ENCODE results near the gene S1PR4.

S1PR4 gene

GRCh38 chr19:3188627-3189596, 10.3 kb downstream of the S1PR4 start:
- peaks cover 27% of the 10 kb centered on the region; the same call in 1 of the 2 replicates for H4K20me1 ChIP-seq (ENCODE audit: control insufficient read depth, insufficient read depth, low read depth, low read length)
- no peaks in the 10 kb centered on the region for H3K27me3 ChIP-seq (ENCODE audit: control insufficient read depth, low read length)
- H3K9me3 ChIP-seq (ENCODE audit: control insufficient read depth, insufficient read depth, low read length): no peaks in the 10 kb centered on the region
- no peak overlapping the region; the same call in 1 of the 2 replicates for H3K4me2 ChIP-seq (ENCODE audit: low read length)
- H3K4me3 ChIP-seq (ENCODE audit: low read length): no peak overlapping the region
- H3K27ac ChIP-seq (ENCODE audit: low read depth, low read length): no peak overlapping the region
- no peaks in the 10 kb centered on the region for H3F3A ChIP-seq (ENCODE audit: control insufficient read depth, insufficient read depth)
- H3K9me2 ChIP-seq (replicated peaks; ENCODE audit: control insufficient read depth, low read length): no peaks in the 10 kb centered on the region
- H3K79me2 ChIP-seq (ENCODE audit: control insufficient read depth, low read length): peaks cover 79% of the 10 kb centered on the region
- TF ChIP-seq EZH2phosphoT487 (IDR thresholded peaks at IDR 0.05; ENCODE audit: borderline replicate concordance, low read length): no peak
- TF ChIP-seq, protein P1, sequence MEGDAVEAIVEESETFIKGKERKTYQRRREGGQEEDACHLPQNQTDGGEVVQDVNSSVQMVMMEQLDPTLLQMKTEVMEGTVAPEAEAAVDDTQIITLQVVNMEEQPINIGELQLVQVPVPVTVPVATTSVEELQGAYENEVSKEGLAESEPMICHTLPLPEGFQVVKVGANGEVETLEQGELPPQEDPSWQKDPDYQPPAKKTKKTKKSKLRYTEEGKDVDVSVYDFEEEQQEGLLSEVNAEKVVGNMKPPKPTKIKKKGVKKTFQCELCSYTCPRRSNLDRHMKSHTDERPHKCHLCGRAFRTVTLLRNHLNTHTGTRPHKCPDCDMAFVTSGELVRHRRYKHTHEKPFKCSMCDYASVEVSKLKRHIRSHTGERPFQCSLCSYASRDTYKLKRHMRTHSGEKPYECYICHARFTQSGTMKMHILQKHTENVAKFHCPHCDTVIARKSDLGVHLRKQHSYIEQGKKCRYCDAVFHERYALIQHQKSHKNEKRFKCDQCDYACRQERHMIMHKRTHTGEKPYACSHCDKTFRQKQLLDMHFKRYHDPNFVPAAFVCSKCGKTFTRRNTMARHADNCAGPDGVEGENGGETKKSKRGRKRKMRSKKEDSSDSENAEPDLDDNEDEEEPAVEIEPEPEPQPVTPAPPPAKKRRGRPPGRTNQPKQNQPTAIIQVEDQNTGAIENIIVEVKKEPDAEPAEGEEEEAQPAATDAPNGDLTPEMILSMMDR (IDR thresholded peaks at IDR 0.05; ENCODE audit: low read depth, low read length, poor library complexity, severe bottlenecking): no peak
- peaks cover 38% of the 10 kb centered on the region for H3K36me3 ChIP-seq (ENCODE audit: control insufficient read depth, low read length)
- H3K4me1 ChIP-seq (ENCODE audit: control insufficient read depth, low read length): peaks cover 25% of the 10 kb centered on the region

GRCh38 chr19:3189702-3190469, 11.3 kb downstream of the S1PR4 start:
- no peaks in the 10 kb centered on the region for H3K9me3 ChIP-seq (ENCODE audit: control insufficient read depth, insufficient read depth, low read length)
- peaks cover 27% of the 10 kb centered on the region; the same call in 1 of the 2 replicates for H4K20me1 ChIP-seq (ENCODE audit: control insufficient read depth, insufficient read depth, low read depth, low read length)
- no peaks in the 10 kb centered on the region for H3K9me2 ChIP-seq (replicated peaks; ENCODE audit: control insufficient read depth, low read length)
- no peak for TF ChIP-seq EZH2phosphoT487 (IDR thresholded peaks at IDR 0.05; ENCODE audit: borderline replicate concordance, low read length)
- TF ChIP-seq, protein P1 (IDR thresholded peaks at IDR 0.05; ENCODE audit: low read depth, low read length, poor library complexity, severe bottlenecking): no peak
- no peak overlapping the region for H3K4me3 ChIP-seq (ENCODE audit: low read length)
- peaks cover 44% of the 10 kb centered on the region for H3K36me3 ChIP-seq (ENCODE audit: control insufficient read depth, low read length)
- H3K4me1 ChIP-seq (ENCODE audit: control insufficient read depth, low read length): peaks cover 18% of the 10 kb centered on the region
- peaks cover 83% of the 10 kb centered on the region for H3K79me2 ChIP-seq (ENCODE audit: control insufficient read depth, low read length)
- H3K4me2 ChIP-seq (ENCODE audit: low read length): no peak overlapping the region
- no peaks in the 10 kb centered on the region for H3K27me3 ChIP-seq (ENCODE audit: control insufficient read depth, low read length)
- H3K27ac ChIP-seq (ENCODE audit: low read depth, low read length): no peak overlapping the region
- H3F3A ChIP-seq (ENCODE audit: control insufficient read depth, insufficient read depth): no peaks in the 10 kb centered on the region

GRCh38 chr19:3190470-3190770, 11.9 kb downstream of the S1PR4 start:
- Histone ChIP-seq H3K27me3 (ENCODE audit: control insufficient read depth, low read length) (no peaks in the 10 kb centered on the region), H3K4me3 (ENCODE audit: low read length) (no peak overlapping the region), H3K4me1 (ENCODE audit: control insufficient read depth, low read length) (peaks cover 17% of the 10 kb centered on the region), H3K9me3 (ENCODE audit: control insufficient read depth, insufficient read depth, low read length) (no peaks in the 10 kb centered on the region), H3K36me3 (ENCODE audit: control insufficient read depth, low read length) (peaks cover 44% of the 10 kb centered on the region), H3K9me2 (replicated peaks; ENCODE audit: control insufficient read depth, low read length) (no peaks in the 10 kb centered on the region), H3K79me2 (ENCODE audit: control insufficient read depth, low read length) (peaks cover 83% of the 10 kb centered on the region), H3K27ac (ENCODE audit: low read depth, low read length) (no peak overlapping the region), H3F3A (ENCODE audit: control insufficient read depth, insufficient read depth) (no peaks in the 10 kb centered on the region), H4K20me1 (ENCODE audit: control insufficient read depth, insufficient read depth, low read depth, low read length) (peaks cover 27% of the 10 kb centered on the region; the same call in 1 of the 2 replicates), H3K4me2 (ENCODE audit: low read length) (no peak overlapping the region)
- TF ChIP-seq, protein P1 (IDR thresholded peaks at IDR 0.05; ENCODE audit: low read depth, low read length, poor library complexity, severe bottlenecking): no peak
- TF ChIP-seq EZH2phosphoT487 (IDR thresholded peaks at IDR 0.05; ENCODE audit: borderline replicate concordance, low read length): no peak

Measured in DOHH2 (cell line).